Uterus (tissue), 4 donors: ENCODE measurements around the gene SEMA4C. TPM values are rescaled to one million over a fixed set of nuclear protein-coding genes. Genes with fewer than 3 reads are reported as not detected.

Source experiments
- DNase-seq, 2 donors: peaks; one replicate each; pipeline ENCODE4 v3.0.0-alpha.2; 2019 to 2020
- H3K27ac ChIP-seq, 2 donors: fragments of 200-600 bp; sonication (generic); 1 replicate in 1 of 2; 2 replicates in 1 of 2; pipeline ENCODE4 v1.5.1; 2016 to 2018
- H3K27me3 ChIP-seq, 2 donors: fragments of 200-600 bp; sonication (generic); one replicate each; pipeline ENCODE4 v1.5.1; 2018 to 2019; ENCODE audit warnings: control low read depth in 1 of 2
- H3K36me3 ChIP-seq, 2 donors: fragments of 200-600 bp; sonication (generic); one replicate each; pipeline ENCODE4 v1.5.1; 2019; ENCODE audit warnings: control low read depth in 1 of 2
- H3K4me1 ChIP-seq, 2 donors: fragments of 200-600 bp; sonication (generic); one replicate each; pipeline ENCODE4 v1.5.1; 2018 to 2019; ENCODE audit warnings: control low read depth in 1 of 2
- H3K4me3 ChIP-seq, 2 donors: fragments of 200-600 bp; sonication (generic); 1 replicate in 1 of 2; 2 replicates in 1 of 2; pipeline ENCODE4 v1.5.1; 2018 to 2019; ENCODE audit warnings: mild to moderate bottlenecking in 1 of 2
- H3K9me3 ChIP-seq, 2 donors: fragments of 200-600 bp; sonication (generic); one replicate each; pipeline ENCODE4 v1.5.1; 2019; ENCODE audit warnings: control low read depth in 1 of 2
- POLR2A ChIP-seq, 2 donors: fragments of 450-650 bp; IDR thresholded peaks; one replicate each; pipeline ENCODE4 v1.6.1; 2016; ENCODE audit warnings: antibody characterized with exemption in 2 of 2, mild to moderate bottlenecking in 1 of 2, moderate library complexity in 1 of 2
- intact Hi-C: fragments of 100-400 bp; cut with DNase I; formaldehyde crosslinking; loops from one replicate; pipeline ENCODE4 v1.15.1; 2023; ENCODE audit warnings: low total_unique reads
- total RNA-seq, 4 donors: library from RNA; depleted of rRNA in 3 of 4; stranded (reverse); fragments of >200 nt in 3 of 4; gene quantifications; one replicate each; pipeline versions ENCODE4 v1.1.0 to v1.2.4, GENCODE V29; 2014 to 2023
- TF ChIP-seq, protein P1 (sequence below), 4 experiments: fragments of 200-600 bp in 2 of 4; fragments of 450-650 bp in 2 of 4; sonication (generic) in 2 of 4; IDR thresholded peaks; one replicate each; pipeline ENCODE4 v1.5.1; 2016 to 2019; ENCODE audit warnings: antibody characterized with exemption in 4 of 4, mild to moderate bottlenecking in 2 of 4, moderate library complexity in 1 of 4
- donor health status: DM: yes; HTN: yes; CAD: no.

SEMA4C gene
- total RNA-seq, 4 donors from 2014 or later, result 31.8 to 117 (median 61.7) TPM

DNA sequence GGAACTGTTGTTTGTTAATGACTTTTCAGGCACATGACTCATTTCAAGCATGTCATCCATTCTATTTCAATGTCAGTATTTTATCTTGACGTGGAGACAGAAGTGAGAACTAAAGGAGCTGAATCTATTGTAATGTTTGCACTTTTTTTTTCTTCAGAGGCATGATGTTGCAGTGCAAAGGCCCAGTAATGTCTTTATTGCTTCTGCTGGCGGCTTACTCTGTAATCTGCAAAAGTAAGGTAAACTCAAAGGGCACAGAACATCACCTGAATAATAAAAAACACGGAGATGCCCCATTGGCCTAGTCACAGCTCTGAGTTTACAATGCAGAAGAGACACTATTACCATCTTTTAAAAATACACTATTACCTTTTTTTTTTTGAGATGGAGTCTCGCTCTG is 56.2 kb downstream of the SEMA4C start:
- intact Hi-C loops, result loop anchor here (10.0 kb wide), 1 partner anchor 49 kb away; the partner anchor contains the start of gene CNNM4
- peaks cover 0 to 16% of the 10 kb centered on the region in 2 donors for H3K4me1 ChIP-seq

GRCh38 chr2:96811917-96812316 is 58.0 kb downstream of the SEMA4C start:
- H3K4me1 ChIP-seq, result no peaks in the 10 kb centered on the region
- intact Hi-C loops, result loop anchor here (10.0 kb wide), 1 partner anchor 47 kb away; the partner anchor contains the start of gene CNNM4
- H3K36me3 ChIP-seq, result no peaks in the 10 kb centered on the region
- DNase-seq, result peak; percentile 46 to 51
- no peaks in the 10 kb centered on the region for H3K9me3 ChIP-seq
- no peak overlapping the region for H3K4me3 ChIP-seq
- no peaks in the 10 kb centered on the region for H3K27me3 ChIP-seq
- H3K27ac ChIP-seq, result no peak overlapping the region
- no peak for TF ChIP-seq POLR2A (IDR thresholded peaks at IDR 0.05)
- TF ChIP-seq, protein P1, sequence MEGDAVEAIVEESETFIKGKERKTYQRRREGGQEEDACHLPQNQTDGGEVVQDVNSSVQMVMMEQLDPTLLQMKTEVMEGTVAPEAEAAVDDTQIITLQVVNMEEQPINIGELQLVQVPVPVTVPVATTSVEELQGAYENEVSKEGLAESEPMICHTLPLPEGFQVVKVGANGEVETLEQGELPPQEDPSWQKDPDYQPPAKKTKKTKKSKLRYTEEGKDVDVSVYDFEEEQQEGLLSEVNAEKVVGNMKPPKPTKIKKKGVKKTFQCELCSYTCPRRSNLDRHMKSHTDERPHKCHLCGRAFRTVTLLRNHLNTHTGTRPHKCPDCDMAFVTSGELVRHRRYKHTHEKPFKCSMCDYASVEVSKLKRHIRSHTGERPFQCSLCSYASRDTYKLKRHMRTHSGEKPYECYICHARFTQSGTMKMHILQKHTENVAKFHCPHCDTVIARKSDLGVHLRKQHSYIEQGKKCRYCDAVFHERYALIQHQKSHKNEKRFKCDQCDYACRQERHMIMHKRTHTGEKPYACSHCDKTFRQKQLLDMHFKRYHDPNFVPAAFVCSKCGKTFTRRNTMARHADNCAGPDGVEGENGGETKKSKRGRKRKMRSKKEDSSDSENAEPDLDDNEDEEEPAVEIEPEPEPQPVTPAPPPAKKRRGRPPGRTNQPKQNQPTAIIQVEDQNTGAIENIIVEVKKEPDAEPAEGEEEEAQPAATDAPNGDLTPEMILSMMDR (IDR thresholded peaks at IDR 0.05), result no peak

More for the DNA sequence above, 56.2 kb downstream of the SEMA4C start:
- no peaks in the 10 kb centered on the region for H3K9me3 ChIP-seq
- TF ChIP-seq, protein P1 (IDR thresholded peaks at IDR 0.05), result no peak
- TF ChIP-seq POLR2A (IDR thresholded peaks at IDR 0.05), result no peak
- no peaks in the 10 kb centered on the region for H3K27me3 ChIP-seq
- no peak overlapping the region for H3K27ac ChIP-seq
- DNase-seq, result no peak
- H3K36me3 ChIP-seq, result no peaks in the 10 kb centered on the region
- no peak overlapping the region for H3K4me3 ChIP-seq

- Histone ChIP-seq H3K27ac (no peak overlapping the region), H3K27me3 (no peaks in the 10 kb centered on the region), H3K4me1 (no peaks in the 10 kb centered on the region), H3K9me3 (no peaks in the 10 kb centered on the region), H3K36me3 (no peaks in the 10 kb centered on the region), H3K4me3 (no peak overlapping the region)
- TF ChIP-seq, protein P1 (IDR thresholded peaks at IDR 0.05), result no peak
- no peak for TF ChIP-seq POLR2A (IDR thresholded peaks at IDR 0.05)
- DNase-seq, result no peak
- intact Hi-C loops, result loop anchor here (10.0 kb wide), 1 partner anchor 46 kb away; the partner anchor contains the start of gene CNNM4
Measured at GRCh38 chr2:96810783-96811192, 59.1 kb downstream of the SEMA4C start.

DNA sequence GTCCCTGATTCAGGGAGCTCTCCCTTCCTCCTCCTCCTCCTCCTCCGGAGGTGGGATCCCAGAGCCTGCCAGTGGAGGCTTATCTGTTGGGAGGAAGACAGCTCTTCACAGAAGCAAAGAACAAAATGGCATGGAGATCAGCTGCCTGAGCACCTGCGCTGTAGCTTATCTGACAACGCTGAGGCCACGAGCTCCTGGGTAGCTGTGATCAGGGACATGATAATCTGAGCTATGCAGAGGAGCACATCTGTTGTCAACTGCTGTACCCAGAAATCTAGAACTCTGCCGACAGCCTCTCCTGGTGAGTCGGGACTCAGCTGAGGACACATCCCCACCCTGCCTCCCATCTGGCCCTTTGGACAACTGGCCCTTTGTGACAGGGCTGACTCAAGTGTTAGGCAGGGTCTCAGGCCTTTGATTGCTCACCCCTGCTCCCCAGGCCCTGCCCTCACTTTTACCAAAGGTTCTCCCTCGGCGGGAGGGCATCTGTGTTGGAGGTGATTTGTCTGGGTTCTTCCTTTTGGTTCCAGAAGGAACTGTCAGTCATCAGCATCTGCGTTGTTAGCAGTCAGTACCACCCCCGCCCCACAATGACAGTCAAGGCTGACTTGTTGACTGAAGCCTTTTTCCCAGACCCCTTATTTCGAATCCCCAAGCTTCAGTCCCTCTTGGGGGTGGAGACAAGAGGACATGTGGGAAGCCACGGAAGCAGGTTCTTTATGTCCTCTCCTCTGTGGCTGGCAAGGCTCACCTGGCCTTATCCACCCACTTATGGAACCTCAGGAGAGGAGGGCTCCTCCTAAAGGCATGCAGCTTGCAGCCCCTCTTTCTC is 59.7 kb downstream of the SEMA4C start:
- H3K36me3 ChIP-seq, result no peaks in the 10 kb centered on the region
- no peak overlapping the region for H3K27ac ChIP-seq

More for the DNA sequence above, 59.7 kb downstream of the SEMA4C start:
- TF ChIP-seq POLR2A (IDR thresholded peaks at IDR 0.05), result no peak
- TF ChIP-seq, protein P1 (IDR thresholded peaks at IDR 0.05), result no peak
- intact Hi-C loops, result loop anchor here (10.0 kb wide), 1 partner anchor 45 kb away; the partner anchor contains the start of gene CNNM4
- no peaks in the 10 kb centered on the region for H3K4me1 ChIP-seq
- H3K9me3 ChIP-seq, result no peaks in the 10 kb centered on the region
- no peak overlapping the region for H3K4me3 ChIP-seq
- DNase-seq, result no peak
- H3K27me3 ChIP-seq, result no peaks in the 10 kb centered on the region

Other genes with a start within 250 kb of the SEMA4C start
- gene KANSL3, start 231.8 kb downstream of the SEMA4C start, total RNA-seq, result 10 to 100 TPM; 13.5 to 73.0 (median 62.1) TPM
- 1 to 10 TPM in 1 of 4 donors, under 1 TPM in 1, not detected in 2; 0.40 to 1.6 TPM for gene FER1L5, start 227.3 kb downstream of the SEMA4C start, total RNA-seq
- 10 to 100 TPM; 13.8 to 51.2 (median 20.9) TPM for gene LMAN2L, start 130.0 kb downstream of the SEMA4C start, total RNA-seq
- gene CNNM4, start 109.2 kb downstream of the SEMA4C start, total RNA-seq, result 1 to 10 TPM in 3 of 4 donors, under 1 TPM in 1; 0.77 to 8.2 (median 4.7) TPM
- gene CNNM3, start 53.8 kb downstream of the SEMA4C start, total RNA-seq, result 10 to 100 TPM in 2 of 4 donors, 1 to 10 TPM in 2; 1.5 to 21.1 (median 11.2) TPM
- 10 to 100 TPM in 2 of 4 donors, 1 to 10 TPM in 2; 4.4 to 23.2 (median 8.6) TPM for gene ANKRD23, start 26.1 kb downstream of the SEMA4C start, total RNA-seq
- 100 to 1,000 TPM in 1 of 4 donors, 10 to 100 TPM in 2, 1 to 10 TPM in 1; 4.7 to 162 (median 16.9) TPM for gene ANKRD39, start 12.1 kb downstream of the SEMA4C start, total RNA-seq
- 1 to 10 TPM in 1 of 4 donors, not detected in 3; 2.2 TPM for gene FAM178B, start 116.5 kb upstream of the SEMA4C start, total RNA-seq
- gene FAHD2B, start 224.8 kb upstream of the SEMA4C start, total RNA-seq, result 10 to 100 TPM in 3 of 4 donors, 1 to 10 TPM in 1; 10.0 to 35.5 (median 22.2) TPM
- gene ANKRD36, start 243.1 kb upstream of the SEMA4C start, total RNA-seq, result 100 to 1,000 TPM in 1 of 4 donors, 10 to 100 TPM in 3; 24.3 to 144 (median 61.2) TPM